Measurements from ENCODE around the gene CABLES2.
A peak's percentile ranks its signal among the peaks of the same experiment; 100 is the strongest.

The CABLES2 gene, protein sequence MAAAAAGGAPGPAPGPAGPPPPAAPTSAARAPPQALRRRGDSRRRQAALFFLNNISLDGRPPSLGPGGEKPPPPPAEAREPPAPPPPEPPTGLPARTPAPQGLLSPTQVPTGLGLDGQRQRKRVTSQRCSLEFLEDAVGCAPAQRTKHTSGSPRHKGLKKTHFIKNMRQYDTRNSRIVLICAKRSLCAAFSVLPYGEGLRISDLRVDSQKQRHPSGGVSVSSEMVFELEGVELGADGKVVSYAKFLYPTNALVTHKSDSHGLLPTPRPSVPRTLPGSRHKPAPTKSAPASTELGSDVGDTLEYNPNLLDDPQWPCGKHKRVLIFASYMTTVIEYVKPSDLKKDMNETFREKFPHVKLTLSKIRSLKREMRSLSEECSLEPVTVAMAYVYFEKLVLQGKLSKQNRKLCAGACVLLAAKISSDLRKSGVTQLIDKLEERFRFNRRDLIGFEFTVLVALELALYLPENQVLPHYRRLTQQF

DNA sequence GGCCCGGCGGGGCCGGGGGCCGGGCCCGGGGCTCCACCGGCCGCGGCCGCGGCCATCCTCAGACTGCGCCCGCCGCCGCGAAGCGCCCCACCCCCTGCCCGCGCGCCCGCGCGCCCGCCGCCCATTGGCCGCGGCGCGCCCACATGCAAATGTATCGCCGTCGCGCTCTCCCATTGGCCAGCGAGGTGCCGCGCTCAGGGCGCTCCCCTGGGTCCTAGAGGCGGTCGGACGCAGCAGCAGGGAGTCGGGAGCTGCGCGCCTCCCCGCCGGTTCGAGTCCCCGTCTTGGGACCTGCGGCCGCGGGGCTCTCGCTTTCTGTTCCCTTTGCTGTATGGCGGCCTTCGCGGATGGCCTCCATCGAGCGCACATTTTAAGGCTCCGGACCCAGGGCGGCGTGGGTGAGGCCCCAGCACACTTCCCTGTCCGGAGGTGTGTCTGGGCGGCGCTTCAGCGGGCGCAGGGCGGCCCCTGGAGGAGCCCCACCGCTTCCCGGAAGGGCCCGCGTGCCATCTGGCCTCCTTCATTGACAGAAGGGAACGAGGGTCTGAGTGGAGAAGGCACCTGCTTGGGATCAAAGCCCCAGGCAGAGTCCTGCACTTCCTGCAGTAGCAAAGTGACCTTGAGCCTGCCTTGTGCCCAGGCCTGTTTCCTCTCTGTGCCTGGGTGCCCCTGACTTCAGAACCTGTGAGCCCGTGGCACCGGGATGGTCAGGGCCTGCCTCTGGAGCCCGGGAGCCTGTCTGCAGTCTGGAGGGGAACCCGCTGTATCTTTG, at the start of gene CABLES2:
TSS of gene CABLES2 (minus strand) at position 65 of the 772 bp plus-strand sequence. CDS start at position 56, 9 bp downstream.
- DNase-seq = peak; percentile 80

DNA sequence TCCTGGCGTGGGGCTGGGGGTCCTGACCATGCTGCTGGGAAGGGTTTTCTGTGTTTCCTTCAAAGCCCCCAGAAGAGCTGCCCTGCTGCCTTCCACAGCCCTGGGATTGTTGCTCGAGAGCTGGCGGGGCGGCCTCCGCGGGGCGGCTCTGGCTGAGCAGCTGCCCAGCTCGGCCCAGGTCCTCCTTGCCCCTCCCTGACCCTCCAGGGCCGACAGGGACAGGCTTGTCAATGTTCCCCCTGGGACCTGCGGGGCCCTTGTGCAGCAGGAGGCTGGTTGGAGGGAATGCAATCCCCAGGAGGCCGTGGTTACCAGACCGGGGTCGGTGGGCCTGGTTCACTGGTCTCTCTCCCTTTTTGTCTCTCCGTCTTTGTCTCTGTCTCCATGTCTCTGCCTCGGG, 48.8 kb upstream of the CABLES2 start:
- DNase-seq = no peak

DNA sequence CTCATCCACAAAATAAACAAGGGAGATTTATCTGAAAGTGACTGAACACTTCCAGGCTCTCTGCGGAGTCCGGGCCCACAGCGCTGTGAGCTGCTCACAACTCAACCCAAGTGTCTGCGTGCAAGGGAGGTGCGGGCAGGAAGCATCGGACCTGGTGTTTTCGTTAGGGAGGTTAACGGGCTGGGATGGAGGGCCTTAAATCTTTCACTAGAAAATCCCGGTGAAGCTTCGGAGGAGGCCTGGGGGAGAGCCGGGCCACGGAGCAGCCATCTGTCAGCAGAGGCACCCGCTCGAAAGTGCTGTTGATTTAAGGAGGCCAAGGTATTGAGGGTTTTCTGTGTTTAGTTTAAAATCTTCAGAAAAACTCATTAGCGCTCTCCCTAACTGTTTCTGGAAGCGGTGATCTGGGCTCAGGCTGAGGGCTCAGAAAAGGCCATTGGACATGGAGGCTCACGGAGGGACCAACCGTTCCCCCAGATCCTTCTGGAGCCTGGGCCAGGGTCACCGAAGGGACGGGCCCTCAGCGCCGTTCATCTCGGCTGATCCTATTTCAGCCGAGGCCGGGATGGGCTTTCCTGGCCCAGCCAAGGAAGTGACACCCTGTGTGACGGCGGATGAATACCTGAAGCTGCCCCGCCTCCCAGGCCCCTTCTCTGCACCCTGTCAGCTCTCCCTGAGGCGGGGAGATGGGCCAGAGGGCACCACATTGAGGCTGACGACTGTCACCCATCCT, 48.0 kb upstream of the CABLES2 start:
- DNase-seq = no peak

DNA sequence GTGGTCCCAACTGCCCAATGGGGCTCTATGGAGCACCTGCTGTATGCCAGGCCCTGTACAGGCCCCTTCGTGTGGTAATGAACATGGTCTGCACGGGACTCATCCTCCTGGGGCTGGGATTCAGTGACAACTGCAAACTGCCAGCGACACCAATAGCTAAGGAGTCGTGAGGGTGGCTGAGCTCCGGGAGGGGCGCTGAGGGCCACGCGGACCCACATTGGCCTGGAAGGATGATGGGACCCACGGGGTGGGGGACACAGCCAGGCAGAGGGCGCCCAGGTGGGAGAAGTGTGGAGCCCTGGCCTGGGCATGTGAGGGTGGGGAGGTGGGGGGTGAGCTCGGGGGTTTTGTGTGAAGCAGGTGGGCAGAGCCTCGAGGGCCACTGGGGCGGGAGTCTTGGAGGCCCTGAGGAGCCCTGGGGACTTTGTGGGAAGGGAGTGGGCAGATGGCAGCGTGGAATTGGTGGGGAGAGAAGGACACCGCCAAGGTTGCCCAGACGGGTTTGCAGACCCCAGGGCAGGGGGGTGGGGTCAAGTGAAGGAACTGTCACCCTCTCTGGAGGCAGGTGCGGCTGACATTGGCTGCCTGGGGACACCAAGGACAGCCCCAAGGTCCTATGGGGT, 46.2 kb upstream of the CABLES2 start:
- DNase-seq = no peak

DNA sequence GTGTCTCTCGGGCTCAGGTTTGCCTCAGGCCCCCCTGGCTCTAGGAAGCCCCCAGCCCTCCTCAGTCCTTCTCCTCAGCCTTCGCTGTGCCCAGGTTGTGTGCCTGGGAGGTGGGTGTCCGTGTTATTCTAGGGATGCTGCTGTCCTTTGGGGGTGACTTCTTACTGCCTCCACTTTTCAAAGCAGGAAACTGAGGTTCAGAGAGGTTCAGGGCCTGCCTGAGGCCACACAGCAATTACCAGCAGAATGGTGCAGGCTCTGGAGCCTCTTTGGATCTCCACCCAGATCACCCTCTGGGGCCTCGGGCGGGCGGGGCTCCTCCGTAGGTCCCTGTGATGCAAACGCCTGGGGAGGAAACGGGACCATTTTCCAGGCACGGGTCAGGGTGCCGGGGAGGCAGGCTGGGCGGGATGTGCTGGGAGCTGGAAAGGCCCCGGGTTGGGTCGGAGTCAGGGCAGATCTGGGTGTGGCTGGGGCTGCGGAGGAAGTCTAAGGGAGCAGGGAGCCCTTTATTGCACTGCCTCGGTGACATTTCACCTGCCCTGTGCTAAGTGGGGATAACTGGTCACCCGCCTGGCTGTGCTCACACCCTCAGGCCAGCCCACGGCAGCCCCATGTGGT, 45.5 kb upstream of the CABLES2 start:
- no peak for DNase-seq

DNA sequence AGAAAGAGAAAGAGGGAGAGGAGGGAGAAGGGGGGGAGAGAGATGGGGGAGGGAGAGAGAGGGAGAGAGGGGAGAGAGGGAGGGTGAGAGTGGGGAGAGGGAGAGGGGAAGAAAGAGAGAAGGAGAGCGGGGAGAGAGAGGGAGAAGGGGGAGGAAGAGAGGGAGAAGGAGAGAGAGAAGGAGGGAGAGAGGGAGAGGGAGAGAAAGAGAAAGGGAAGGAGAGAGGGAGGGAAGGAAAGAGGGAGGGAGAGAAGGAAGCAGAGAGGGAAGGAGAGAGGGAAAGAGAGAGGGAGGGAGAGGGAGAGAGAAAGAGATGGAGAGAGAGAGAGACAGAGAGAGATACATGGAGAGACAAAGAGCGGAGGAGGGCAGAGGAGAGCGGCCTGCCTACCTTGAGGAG, 44.9 kb upstream of the CABLES2 start:
- no peak for DNase-seq

DNA sequence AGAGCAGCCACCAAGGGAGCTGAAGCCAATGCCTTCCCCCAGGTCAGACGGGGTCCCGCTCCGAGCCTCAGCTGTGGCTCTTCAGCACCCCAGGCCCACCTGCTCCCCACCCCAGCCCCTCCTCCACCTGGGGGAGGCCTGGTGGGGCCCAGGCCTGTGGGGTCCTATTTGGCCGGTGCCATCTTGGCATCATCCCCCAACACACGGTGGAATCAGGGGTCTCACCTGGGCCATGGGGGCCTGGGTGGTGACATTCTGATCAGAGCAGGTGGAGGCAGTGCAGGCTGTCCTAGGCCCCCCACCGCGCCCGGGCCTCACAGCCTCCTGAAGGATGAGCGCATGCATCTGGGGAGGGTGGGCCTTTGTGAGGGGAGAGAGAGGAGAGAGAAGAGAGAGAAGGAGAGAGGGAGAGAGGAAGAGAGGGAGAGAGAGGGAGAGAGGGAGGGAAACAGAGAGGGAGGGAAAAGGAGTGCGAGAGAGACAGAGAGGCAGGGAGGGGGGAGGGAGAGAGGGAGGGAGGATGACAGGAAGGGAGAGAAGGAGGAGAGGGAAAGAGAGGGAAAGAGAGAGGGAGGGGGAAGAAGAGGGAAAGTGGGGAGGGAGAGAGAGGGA, 44.2 kb upstream of the CABLES2 start:
- no peak for DNase-seq

DNA sequence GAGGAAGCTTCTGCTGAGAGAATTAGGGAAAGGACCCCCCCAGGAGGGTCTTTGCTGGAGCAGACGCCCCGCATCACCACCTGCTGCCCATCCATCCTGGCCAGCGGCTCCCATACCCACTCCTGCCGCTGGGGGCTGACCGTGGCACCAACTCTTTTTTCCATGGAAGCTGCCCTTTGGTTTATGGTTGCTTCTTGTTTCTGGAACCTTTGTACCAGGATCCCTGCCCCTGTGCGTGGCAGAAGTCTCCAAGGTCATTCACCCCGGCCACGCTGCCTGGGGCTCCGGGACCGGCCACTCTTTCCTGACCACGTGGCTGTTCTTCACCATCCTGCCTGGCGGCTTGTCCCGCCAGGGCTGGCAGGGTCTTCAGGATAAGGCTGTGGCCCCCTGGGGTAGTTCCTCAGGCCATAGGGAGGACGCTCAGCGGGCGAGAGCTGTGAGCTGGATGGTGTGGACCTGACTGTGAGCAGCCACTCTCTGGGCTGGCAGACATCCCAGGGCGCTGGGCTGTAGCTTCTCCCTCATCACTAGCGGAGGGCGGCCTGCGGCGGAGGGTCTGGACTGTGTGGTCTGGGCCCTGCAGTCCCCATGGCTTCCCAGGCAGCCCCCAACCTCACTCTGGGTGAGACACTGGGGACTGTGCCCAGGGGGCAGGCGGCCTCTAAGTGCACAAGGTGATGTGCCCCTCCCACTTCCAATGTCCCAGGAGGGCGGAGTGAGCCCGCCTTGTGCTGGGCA, 43.0 kb upstream of the CABLES2 start:
- no peak for DNase-seq

DNA sequence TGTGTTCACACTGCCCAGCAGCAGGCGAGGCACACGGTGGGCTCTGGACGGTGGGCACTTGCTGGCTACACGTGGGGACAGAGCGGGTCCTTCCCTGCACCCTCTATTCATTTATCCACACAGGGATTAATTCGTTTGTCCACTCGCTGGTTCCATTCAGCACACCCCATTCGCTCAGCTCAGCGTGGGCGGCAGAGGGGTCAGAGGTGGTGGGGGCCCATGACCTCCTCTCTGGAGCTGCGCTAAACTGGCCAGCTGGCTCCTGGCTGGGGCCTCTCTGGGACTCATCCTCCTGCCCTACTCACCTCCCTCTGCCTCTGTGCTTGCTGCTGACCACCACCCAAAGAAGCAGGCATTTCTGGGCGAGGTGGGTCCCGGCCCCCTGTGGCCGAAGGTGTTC, 41.7 kb upstream of the CABLES2 start:
- DNase-seq = no peak

DNA sequence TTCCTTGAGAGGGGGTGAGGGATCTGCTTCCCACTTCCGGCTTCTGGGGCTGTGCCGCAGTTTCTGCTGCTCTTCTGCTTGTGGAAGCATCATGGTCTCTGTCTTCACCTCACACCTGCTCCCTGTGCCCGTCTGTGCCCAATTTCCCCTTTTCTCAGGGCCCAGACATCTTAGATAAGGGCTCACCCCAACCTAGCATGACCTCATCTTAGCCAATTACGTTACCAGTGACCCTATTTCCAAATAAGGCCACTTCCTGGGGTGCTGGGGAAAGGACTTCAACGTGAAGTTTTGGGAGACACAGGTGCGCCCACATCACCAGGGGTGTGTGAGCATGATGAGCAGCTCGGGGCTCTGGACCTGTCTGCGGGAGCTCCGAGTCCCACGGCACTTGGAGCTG, 41.0 kb upstream of the CABLES2 start:
- DNase-seq = no peak

DNA sequence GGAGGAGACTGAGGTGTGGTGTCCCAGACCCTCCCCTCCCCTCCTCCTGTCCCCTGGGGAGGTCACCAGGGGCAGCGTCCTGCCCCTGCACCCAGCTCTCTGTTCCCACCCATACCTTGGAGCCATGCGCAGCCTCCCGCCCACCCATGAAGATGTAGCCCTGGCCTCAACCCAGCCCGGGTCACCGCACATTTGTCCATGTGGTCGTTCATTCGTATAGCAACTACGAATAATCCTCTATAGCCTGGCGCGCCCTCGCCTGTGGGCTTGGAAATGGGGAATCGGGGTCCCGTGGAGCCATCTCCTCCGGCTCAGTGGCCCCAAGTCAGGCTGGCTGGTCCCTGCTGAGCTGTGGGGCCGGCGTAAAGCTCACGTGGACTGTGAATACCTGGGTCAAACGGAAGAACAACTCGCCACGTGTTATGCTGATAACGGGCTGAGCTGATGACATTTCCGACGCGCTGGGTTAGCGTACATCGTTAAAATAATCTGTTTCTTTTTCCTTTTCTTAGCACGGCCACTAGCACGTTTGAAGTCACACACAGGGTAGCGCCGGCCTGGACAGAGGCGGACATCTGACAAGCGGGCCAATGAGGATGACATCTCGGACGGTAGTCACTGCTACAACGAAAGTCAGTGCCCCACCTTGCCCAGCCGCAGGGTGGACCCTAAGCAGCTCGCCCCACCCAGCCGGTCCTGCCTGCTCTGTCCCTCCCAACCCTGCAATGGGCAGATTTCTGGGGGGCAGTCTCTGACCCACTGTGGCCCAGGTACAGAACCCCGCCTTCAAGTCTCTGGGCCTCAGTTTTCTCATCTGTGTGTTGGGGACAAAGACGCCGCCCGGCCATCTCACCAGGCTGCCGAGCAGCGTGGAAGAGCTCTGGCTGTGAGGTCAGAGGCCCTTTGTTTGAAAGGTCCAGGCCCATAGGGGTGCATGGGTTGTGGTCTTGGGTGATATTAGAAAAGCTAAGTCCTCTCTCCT, 40.1 kb upstream of the CABLES2 start:
- no peak for DNase-seq

DNA sequence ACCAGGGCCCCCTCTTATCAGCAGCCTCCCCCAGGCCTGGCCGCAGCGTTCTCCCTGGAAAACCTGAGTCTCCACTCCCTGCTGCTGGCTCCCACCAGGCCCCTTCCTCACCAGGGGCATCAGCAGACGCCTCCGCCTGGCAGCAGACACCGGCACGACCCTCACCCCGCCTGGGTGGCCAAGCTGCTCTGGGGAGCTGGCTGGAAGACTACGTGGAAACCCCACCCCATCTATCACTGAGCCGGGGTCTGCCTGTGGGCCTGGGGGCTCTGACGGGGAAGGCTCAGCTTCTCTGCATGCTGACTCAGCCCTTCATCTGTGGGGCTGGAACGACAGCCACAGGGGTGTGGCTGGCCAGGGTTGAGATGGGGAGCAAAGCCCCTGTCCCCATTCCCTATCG, 39.4 kb upstream of the CABLES2 start:
- no peak for DNase-seq

DNA sequence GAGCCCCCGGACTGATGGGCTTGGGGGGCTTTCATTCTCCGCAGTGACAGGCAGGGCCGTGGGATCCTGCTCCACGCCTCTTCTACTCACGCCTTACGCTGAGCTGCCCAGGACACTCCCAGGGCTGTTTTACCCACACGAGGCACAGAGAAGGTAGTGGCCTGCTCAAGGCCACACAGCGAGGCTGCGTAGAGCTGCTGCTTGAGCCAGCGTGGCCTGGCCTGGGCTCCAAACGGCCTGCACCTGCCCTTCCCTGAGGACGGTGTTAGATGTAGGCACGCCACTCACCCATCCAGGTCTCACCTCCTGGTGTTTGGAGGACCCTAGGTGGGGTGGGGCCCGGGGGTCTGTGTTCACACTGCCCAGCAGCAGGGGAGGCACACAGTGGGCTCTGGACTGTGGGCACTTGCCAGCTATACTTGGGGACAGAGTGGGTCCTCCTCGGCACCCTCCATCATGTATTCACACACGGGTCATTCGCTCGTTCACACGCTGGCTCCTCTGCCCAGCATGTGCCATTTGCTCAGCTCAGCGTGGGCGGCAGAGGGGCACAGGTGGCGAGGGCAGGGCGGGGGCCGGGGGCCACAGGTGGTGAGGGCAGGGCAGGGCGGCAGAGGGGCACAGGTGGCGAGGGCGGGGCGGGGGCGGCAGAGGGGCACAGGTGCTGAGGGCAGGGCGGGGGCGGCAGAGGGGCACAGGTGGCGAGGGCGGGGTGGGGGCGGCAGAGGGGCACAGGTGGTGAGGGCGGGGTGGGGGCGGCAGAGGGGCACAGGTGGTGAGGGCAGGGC, 38.7 kb upstream of the CABLES2 start:
- no peak for DNase-seq

DNA sequence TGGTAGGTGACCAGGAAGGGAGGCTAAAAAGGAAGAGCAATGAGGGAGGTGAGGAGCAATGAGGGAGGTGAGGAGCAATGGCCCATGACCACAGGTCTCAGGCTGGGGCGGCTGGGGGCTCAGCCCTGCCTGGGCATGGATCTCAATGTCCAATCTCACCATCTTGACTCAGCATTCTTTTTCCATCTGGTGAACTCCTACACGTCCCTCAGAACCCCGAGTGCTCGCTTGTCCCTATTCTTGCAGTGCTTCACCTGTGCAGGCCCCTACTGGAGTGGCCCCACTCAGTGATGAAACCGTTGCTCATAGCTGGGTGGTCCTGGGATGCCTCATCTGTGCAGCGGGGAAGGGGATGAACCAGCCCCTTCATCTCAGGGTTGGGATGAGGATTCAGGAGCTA, 37.2 kb upstream of the CABLES2 start:
- DNase-seq = no peak

DNA sequence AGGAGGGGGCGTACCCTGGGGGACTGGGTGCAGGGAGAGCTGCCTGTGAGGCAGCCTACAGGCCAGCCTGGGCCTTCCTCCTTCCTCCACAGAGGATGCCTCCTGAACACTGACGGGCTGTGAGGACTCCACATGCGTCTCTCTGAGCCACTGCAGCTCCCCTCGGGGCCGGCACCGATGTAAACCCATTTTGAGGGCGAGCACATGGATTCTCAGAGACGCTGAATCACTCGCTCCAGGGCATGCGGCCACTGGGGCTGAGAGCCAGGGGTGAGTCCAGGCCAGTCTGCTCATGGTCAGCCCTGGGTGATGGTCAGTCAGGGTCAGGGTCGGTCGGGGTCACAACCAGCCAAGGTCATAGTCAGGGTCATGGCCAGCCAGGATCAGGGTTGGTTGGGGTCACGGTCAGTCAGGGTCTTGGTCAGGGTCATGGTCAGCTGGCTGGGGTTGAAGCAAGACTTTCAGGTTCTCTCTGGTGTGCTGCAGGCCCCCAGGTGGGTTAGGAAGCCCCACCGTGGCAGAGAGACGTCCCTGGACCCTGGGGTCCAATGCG, 35.0 kb upstream of the CABLES2 start:
- DNase-seq = no peak

DNA sequence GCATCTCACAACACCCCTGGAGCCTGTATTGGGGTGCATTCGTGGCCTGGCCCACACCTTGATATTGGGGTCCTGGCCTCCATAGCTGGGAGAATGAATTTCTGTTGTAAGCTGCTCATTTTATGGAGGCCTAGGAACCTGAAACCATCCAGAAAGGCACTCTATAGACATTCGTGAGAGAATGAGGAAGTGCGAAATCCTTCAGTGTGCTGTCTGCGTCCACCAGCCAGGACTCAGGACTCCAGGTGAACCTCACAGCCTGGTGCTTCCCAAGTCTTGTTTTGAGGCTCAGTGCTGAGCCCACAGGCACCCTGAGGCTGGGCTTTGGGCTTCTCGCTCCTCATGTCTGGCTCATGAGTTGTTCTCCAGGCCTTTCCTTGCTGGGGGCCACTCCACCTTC, 32.1 kb upstream of the CABLES2 start:
- DNase-seq = no peak

DNA sequence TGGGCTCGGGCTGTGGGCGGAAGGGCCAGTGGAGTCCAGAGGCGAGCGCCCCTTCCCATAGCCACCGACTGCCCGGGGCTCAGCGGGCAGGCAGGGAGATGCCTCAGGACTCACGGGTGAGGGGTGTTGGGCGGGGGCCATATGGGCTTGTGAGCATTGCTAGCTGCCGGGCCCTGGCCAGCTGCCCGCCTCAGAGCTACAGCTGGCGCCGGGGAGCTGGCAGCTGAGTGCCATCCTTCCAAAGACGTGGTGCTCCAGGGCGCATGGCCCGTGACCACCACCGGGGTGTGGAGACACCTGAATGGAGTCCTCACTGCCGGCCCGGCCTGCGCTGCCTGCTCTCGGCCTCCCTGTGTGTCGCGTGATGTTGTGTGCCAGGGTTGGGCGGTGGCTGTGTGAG, 30.8 kb upstream of the CABLES2 start:
- peak; percentile 90 for DNase-seq

DNA sequence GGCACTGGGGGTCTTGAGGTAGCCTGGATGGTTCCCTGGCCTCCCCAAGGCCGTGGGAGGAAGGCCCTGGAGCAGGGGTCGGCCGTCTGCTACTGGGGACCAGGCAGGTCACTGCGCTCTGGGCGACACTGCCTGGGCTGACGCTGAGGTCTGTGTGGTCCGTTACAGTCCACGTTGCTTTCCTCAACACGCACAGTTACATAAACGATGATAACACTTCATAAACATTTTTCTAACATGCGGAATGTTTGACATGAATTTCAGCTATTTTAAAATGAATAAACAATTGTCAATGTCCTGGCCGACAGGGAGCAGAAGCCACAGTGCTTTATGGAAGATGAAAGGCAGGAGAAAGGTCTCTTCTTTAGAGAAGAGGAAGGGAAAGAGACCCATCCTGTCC, 30.4 kb upstream of the CABLES2 start:
- DNase-seq = no peak

DNA sequence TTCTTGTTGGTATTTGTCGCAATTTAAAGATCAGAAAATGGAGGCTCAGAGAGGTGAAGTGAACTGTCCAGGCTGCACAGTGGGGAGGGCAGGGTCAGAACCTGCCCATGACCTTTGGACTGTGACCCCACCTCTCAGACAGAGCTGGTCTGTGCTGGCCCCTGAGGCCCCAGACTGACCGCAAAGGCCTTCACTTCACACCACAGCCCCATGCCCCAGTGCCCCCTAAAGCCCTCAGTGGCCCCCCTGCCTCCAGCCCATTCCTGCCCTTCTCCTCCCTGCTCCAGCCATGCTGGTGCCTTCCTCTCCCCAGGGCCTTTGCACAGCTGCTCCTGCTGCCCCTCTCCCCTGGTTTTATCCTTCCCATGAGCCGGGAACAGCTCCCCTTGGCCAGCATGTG, 29.6 kb upstream of the CABLES2 start:
- no peak for DNase-seq
